Head of caudate nucleus (tissue), 42 donors: ENCODE data around the gene PCDHB10.
"Not testable (repeated sequence)": the region's sequence is repeated elsewhere in the genome, so short reads cannot be mapped to it uniquely, and the experiment has no call there.

ENCODE experiments used
- DNase-seq, 42 donors: peaks; one replicate each; pipeline versions ENCODE4 v3.0.0 to v3.0.0-alpha.2; 2020 to 2021; ENCODE audit warnings: mixed read lengths in 7 of 42
- intact Hi-C: fragments of 100-400 bp; cut with DNase I; formaldehyde crosslinking; loops from one replicate; pipeline ENCODE4 v1.15.0; 2022

The PCDHB10 gene

GRCh38 chr5:141184117-141184855 lies 7.9 kb upstream of the PCDHB10 start:
- DNase-seq, result not testable (repeated sequence)
- intact Hi-C loops, result loop anchor here (10.0 kb wide), 1 partner anchor 381 kb away; no protein-coding TSS in a partner anchor

GRCh38 chr5:141186897-141187512 lies 5.1 kb upstream of the PCDHB10 start, which contains the start of gene PCDHB9:
TSS of gene PCDHB9 (plus strand) at chr5:141187161. CDS start at chr5:141187319, 158 bp downstream.
- peak in 23 of 42 donors; percentile 9 to 74 (median 39) for DNase-seq
- intact Hi-C loops, result loop anchor here (10.0 kb wide), 1 partner anchor 378 kb away; no protein-coding TSS in a partner anchor

GRCh38 chr5:141188682-141189081 lies 3.5 kb upstream of the PCDHB10 start:
- intact Hi-C loops, result loop anchor here (10.0 kb wide), 1 partner anchor 376 kb away; no protein-coding TSS in a partner anchor
- not testable (repeated sequence) for DNase-seq

- intact Hi-C loops, result loop anchor here (10.0 kb wide), 1 partner anchor 376 kb away; no protein-coding TSS in a partner anchor
- not testable (repeated sequence) for DNase-seq
Measured at GRCh38 chr5:141189131-141189530, 3.0 kb upstream of the PCDHB10 start.

GRCh38 chr5:141194332-141194731 lies 2.2 kb downstream of the PCDHB10 start:
- intact Hi-C loops, DNase-seq: not testable (repeated sequence)

GRCh38 chr5:141196363-141196762 lies 4.2 kb downstream of the PCDHB10 start:
- no peak for DNase-seq
- intact Hi-C loops, result no loop called here

DNA sequence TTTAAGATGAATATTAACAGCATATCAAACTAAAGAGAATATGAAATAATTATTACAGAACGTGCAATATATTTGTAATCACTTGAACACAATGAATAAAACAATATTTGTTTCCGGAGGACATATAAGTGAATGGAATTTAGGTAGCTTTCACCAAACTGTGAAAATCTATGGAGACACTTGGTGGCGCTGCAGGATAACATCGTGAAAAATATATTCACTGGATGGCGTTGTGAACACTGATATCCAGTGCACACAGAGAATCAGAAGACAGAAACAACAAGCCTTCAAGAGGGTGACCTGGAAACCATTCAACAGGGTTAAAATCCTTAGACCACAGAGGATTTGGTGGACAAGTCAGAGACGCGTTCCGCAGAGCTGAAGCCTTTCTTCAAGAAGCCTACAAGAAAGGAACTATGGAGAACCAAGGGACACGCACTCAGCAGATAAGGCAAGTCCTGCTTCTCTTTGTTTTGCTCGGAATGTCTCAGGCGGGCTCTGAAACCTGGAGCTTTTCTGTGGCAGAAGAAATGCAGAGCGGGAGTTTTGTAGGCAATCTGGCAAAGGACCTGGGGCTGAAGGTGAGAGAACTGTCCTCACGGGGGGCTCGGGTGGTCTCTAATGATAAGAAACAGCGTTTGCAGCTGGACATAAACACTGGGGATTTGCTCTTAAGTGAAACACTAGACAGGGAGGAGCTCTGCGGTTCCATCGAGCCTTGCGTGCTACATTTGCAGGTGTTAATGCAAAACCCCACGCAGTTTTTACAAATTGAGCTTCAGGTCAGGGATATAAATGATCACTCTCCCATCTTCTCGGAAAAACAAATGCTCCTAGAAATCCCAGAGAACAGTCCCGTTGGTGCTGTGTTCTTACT lies 7.4 kb downstream of the PCDHB10 start, which contains the start of gene PCDHB11:
Gene PCDHB11, plus strand, starts transcription at position 269 of the 877 bp plus-strand sequence. Its CDS starts 148 bp downstream, at position 417.
- peak in 1 of 42 donors; percentile 13 for DNase-seq
- intact Hi-C loops, result no loop called here

DNA sequence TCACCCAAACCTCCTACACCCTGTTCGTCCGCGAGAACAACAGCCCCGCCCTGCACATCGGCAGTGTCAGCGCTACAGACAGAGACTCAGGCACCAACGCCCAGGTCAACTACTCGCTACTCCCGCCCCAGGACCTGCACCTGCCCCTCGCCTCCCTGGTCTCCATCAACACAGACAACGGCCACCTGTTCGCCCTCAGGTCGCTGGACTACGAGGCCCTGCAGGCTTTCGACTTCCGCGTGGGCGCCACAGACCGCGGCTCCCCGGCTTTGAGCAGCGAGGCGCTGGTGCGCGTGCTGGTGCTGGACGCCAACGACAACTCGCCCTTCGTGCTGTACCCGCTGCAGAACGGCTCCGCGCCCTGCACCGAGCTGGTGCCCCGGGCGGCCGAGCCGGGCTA lies 9.0 kb downstream of the PCDHB10 start:
- DNase-seq, intact Hi-C loops: not testable (repeated sequence)

DNA sequence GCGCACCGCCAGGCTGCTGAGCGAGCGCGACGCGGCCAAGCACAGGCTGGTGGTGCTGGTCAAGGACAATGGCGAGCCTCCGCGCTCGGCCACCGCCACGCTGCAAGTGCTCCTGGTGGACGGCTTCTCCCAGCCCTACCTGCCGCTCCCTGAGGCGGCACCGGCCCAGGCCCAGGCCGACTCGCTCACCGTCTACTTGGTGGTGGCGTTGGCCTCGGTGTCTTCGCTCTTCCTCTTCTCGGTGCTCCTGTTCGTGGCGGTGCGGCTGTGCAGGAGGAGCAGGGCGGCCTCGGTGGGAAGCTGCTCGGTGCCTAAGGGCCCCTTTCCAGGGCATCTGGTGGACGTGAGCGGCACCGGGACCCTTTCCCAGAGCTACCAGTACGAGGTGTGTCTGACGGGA lies 9.5 kb downstream of the PCDHB10 start:
- intact Hi-C loops, DNase-seq: not testable (repeated sequence)

- peak in 25 of 42 donors; percentile 7 to 62 (median 33) for DNase-seq
- intact Hi-C loops, result no loop called here
Measured at GRCh38 chr5:141208478-141208877, 16.3 kb downstream of the PCDHB10 start, which contains the start of gene PCDHB12. TSS of gene PCDHB12 (plus strand) at chr5:141208719. CDS start at chr5:141208908, 189 bp downstream.

- DNase-seq, intact Hi-C loops: not testable (repeated sequence)
Measured at GRCh38 chr5:141210281-141210680, 18.1 kb downstream of the PCDHB10 start.

DNA sequence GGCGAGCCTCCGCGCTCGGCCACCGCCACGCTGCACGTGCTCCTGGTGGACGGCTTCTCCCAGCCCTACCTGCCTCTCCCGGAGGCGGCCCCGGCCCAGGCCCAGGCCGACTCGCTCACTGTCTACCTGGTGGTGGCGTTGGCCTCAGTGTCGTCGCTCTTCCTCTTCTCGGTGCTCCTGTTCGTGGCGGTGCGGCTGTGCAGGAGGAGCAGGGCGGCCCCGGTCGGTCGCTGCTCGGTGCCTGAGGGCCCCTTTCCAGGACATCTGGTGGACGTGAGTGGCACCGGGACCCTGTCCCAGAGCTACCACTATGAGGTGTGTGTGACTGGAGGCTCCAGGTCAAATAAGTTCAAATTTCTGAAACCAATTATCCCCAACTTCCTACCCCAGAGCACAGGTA lies 18.7 kb downstream of the PCDHB10 start:
- intact Hi-C loops, DNase-seq: not testable (repeated sequence)

- DNase-seq, result peak in 35 of 42 donors; percentile 8 to 77 (median 39)
- intact Hi-C loops, result not testable (repeated sequence)
Measured at GRCh38 chr5:141213656-141214339, 21.6 kb downstream of the PCDHB10 start, which contains the start of gene PCDHB13. TSS of gene PCDHB13 (plus strand) at chr5:141213919. CDS start at chr5:141214124, 205 bp downstream.

- intact Hi-C loops, DNase-seq: not testable (repeated sequence)
Measured at GRCh38 chr5:141214583-141214982, 22.4 kb downstream of the PCDHB10 start.

GRCh38 chr5:141215504-141215903 lies 23.4 kb downstream of the PCDHB10 start:
- DNase-seq, intact Hi-C loops: not testable (repeated sequence)

GRCh38 chr5:141216035-141216434 lies 23.9 kb downstream of the PCDHB10 start:
- DNase-seq, intact Hi-C loops: not testable (repeated sequence)

GRCh38 chr5:141223112-141223783 lies 31.1 kb downstream of the PCDHB10 start, which contains the start of gene PCDHB14:
TSS of gene PCDHB14 (plus strand) at chr5:141223343. CDS start at chr5:141223506, 163 bp downstream.
- peak in 1 of 42 donors; percentile 6 for DNase-seq
- intact Hi-C loops, result no loop called here
